HepG2 (cell line): ENCODE results near the gene ALDH3A2. TPM values are rescaled to one million over a fixed set of nuclear protein-coding genes. Genes with fewer than 3 reads are reported as not detected.
A peak's percentile ranks its signal among the peaks of the same experiment; 100 is the strongest.

Source experiments
- ATAC-seq: fragments of 200-7000 bp; cut with Tn5 transposase; 3 replicates; pipeline ENCODE4 v1.9.1; 2020; ENCODE audit warnings: mild to moderate bottlenecking, moderate library complexity
- BruUV-seq: library from RNA; stranded (reverse); fragments of 400-500 nt; replicated peaks from 2 replicates; lab custom pipeline; 2021; lab: Mats Ljungman, UMichigan
- CTCF ChIA-PET: fragments of 300-600 bp; formaldehyde crosslinking; extraction: SDS; loops from one replicate; lab custom pipeline; 2021; ENCODE audit warnings: low total read pairs, inconsistent platforms, low intra/inter-chr PET ratio; lab: Yijun Ruan, JAX
- POLR2A ChIA-PET: fragments of 350-600 bp; sonication (Branson Sonifier 250); formaldehyde crosslinking; loops from one replicate; lab custom pipeline; 2020; ENCODE audit warnings: antibody characterized with exemption, inconsistent platforms; lab: Yijun Ruan, JAX
- DNase-seq: peaks from one replicate; pipeline ENCODE4 v3.0.0-alpha.2; 2015; ENCODE audit warnings: low spot score
- FAIRE-seq: peaks from 3 replicates; lab custom pipeline; 2011; peaks lifted over from hg19 to GRCh38; lab: Jason Lieb, UNC
- H2AFZ ChIP-seq: one replicate; pipeline ENCODE4 v1.6.1; 2011; ENCODE audit warnings: low read length, inconsistent platforms
- H3K27ac ChIP-seq: fragments of 300-600 bp; 3 replicates; pipeline ENCODE4 v1.8.0; 2011; ENCODE audit warnings: mixed run types, mild to moderate bottlenecking, mixed read lengths, low read length, inconsistent platforms; ENCODE audit not compliant: insufficient read depth; ENCODE audit errors: extremely low read length
- H3K27me3 ChIP-seq, 2 experiments: fragments of 200-600 bp in 1 of 2; 2 replicates in 1 of 2; 3 replicates in 1 of 2; pipeline versions ENCODE4 v1.6.0 to v1.8.0; 2011; ENCODE audit warnings: low read length in 2 of 2, mild to moderate bottlenecking in 2 of 2, moderate library complexity in 2 of 2, inconsistent platforms in 1 of 2; ENCODE audit not compliant: insufficient read depth in 2 of 2, control insufficient read depth in 1 of 2
- H3K36me3 ChIP-seq, 2 experiments: fragments of 200-600 bp in 1 of 2; replicated peaks in 1 of 2; 2 replicates in 1 of 2; 3 replicates in 1 of 2; pipeline versions ENCODE4 v1.5.1 to v1.8.0; 2011; ENCODE audit warnings: low read length in 2 of 2, inconsistent platforms in 1 of 2; ENCODE audit not compliant: insufficient read depth in 2 of 2, control insufficient read depth in 1 of 2
- H3K4me1 ChIP-seq: 2 replicates; pipeline ENCODE4 v1.5.1; 2012; ENCODE audit warnings: low read length, inconsistent platforms; ENCODE audit not compliant: insufficient read depth
- H3K4me2 ChIP-seq: 2 replicates; pipeline ENCODE4 v1.6.0; 2011; ENCODE audit warnings: low read depth, low read length, inconsistent platforms
- H3K4me3 ChIP-seq, 3 experiments: fragments of 200-600 bp in 1 of 3; sonication (generic), shearing (Covaris generic) in 1 of 3; replicated peaks in 1 of 3; 2 replicates each; pipeline ENCODE4 v1.5.1; 2011 to 2016; ENCODE audit warnings: low read length in 3 of 3, inconsistent platforms in 2 of 3, low read depth in 2 of 3, mild to moderate bottlenecking in 2 of 3, control low read depth in 1 of 3, mixed read lengths in 1 of 3; ENCODE audit not compliant: insufficient read depth in 1 of 3
- H3K79me2 ChIP-seq: one replicate; pipeline ENCODE4 v1.6.1; 2011; ENCODE audit warnings: low read length, inconsistent platforms; ENCODE audit not compliant: insufficient read depth
- H3K9ac ChIP-seq: 2 replicates; pipeline ENCODE4 v1.6.0; 2011; ENCODE audit warnings: mild to moderate bottlenecking, low read depth, low read length, inconsistent platforms; ENCODE audit not compliant: insufficient read depth
- H3K9me3 ChIP-seq: 2 replicates; pipeline ENCODE4 v1.5.1; 2012; ENCODE audit warnings: mild to moderate bottlenecking, low read length
- H4K20me1 ChIP-seq: 2 replicates; pipeline ENCODE4 v1.6.0; 2011; ENCODE audit warnings: inconsistent platforms, mild to moderate bottlenecking, low read length, moderate library complexity; ENCODE audit not compliant: insufficient read depth
- ARNT2 ChIP-seq: sonication (generic); formaldehyde crosslinking; IDR thresholded peaks from 2 replicates; pipeline ENCODE4 v1.8.0; 2022; ENCODE audit warnings: mild to moderate bottlenecking, low read depth, missing genetic modification reagents, moderate library complexity
- DMAP1 ChIP-seq: IDR thresholded peaks from 2 replicates; pipeline ENCODE4 v1.6.1; 2016
- MED8 ChIP-seq: sonication (generic); formaldehyde crosslinking; IDR thresholded peaks from 2 replicates; pipeline ENCODE4 v1.8.1; 2023; ENCODE audit warnings: mild to moderate bottlenecking, missing genetic modification reagents; ENCODE audit not compliant: insufficient replicate concordance
- RARA ChIP-seq: IDR thresholded peaks from 2 replicates; pipeline ENCODE4 v1.6.1; 2016; ENCODE audit warnings: missing genetic modification reagents, missing compliant biosample characterization
- REST ChIP-seq, 2 experiments: IDR thresholded peaks; 2 replicates each; pipeline ENCODE4 v1.6.1; 2011 to 2012; ENCODE audit warnings: low read length in 2 of 2, borderline replicate concordance in 1 of 2, low read depth in 1 of 2, mild to moderate bottlenecking in 1 of 2, moderate library complexity in 1 of 2
- SAP130 ChIP-seq: IDR thresholded peaks from 2 replicates; pipeline ENCODE4 v1.6.1; 2016; ENCODE audit warnings: low read depth
- SCMH1 ChIP-seq: sonication (generic); formaldehyde crosslinking; IDR thresholded peaks from 2 replicates; pipeline ENCODE4 v1.9.0; 2021; ENCODE audit warnings: missing genetic modification reagents, mild to moderate bottlenecking, borderline replicate concordance
- STAG1 ChIP-seq: sonication (generic); formaldehyde crosslinking; IDR thresholded peaks from 2 replicates; pipeline ENCODE4 v1.4.0; 2020; ENCODE audit warnings: missing genetic modification reagents
- TCF7 ChIP-seq: sonication (generic); IDR thresholded peaks from 2 replicates; pipeline ENCODE4 v1.6.1; 2016; ENCODE audit warnings: antibody characterized with exemption, low read depth
- U2AF2 ChIP-seq: fragments of 200-400 bp; formaldehyde crosslinking; IDR thresholded peaks from 2 replicates; pipeline ENCODE4 v1.6.1; 2017; ENCODE audit warnings: low read depth, mild to moderate bottlenecking, low read length
- ZBTB33 ChIP-seq: sonication (generic); formaldehyde crosslinking; IDR thresholded peaks from 2 replicates; pipeline ENCODE4 v1.4.0; 2020; ENCODE audit warnings: missing genetic modification reagents
- ZBTB7A ChIP-seq: sonication (generic); formaldehyde crosslinking; IDR thresholded peaks from 2 replicates; pipeline ENCODE4 v1.8.0; 2022; ENCODE audit warnings: mild to moderate bottlenecking, missing genetic modification reagents
- ZMYM2 ChIP-seq: sonication (generic); formaldehyde crosslinking; IDR thresholded peaks from 2 replicates; pipeline ENCODE4 v1.8.0; 2022; ENCODE audit warnings: mild to moderate bottlenecking, missing genetic modification reagents
- ZNF12 ChIP-seq: sonication (generic); formaldehyde crosslinking; IDR thresholded peaks from 2 replicates; pipeline ENCODE4 v1.5.0; 2020; ENCODE audit warnings: missing genetic modification reagents
- ZNF256 ChIP-seq: sonication (generic); formaldehyde crosslinking; conservative IDR thresholded peaks from 2 replicates; pipeline ENCODE4 v1.4.0; 2020; ENCODE audit warnings: missing genetic modification reagents
- WGBS: methylation state at CpG from one replicate; pipeline ENCODE4 v1.1.6; 2017; ENCODE audit warnings: low lambda C conversion rate; 5-methylcytosine and 5-hydroxymethylcytosine counted together
- in situ Hi-C: cut with HindIII; loops from 2 replicates; pipeline ENCODE4 v1.10.0; 2017; ENCODE audit warnings: low pct_unique_long_range_greater_than_20kb; ENCODE audit not compliant: extremely low pct_ligation_motif_present
- intact Hi-C: fragments of 100-400 bp; cut with micrococcal nuclease; formaldehyde crosslinking; loops from one replicate; pipeline ENCODE4 v1.10.0; 2022; ENCODE audit not compliant: unreplicated experiment
- polyA plus RNA-seq, 8 experiments: library from polyadenylated mRNA; depleted of rRNA in 3 of 8; stranded (reverse) in 7 of 8; unstranded in 1 of 8; fragments of >200 nt; fragmentation: Illumina TruSeq in 4 of 8; extraction: Trizol in 4 of 8; gene quantifications; 2 replicates each; pipeline versions ENCODE4 v1.2.1 to v1.2.3, GENCODE V29; 2011 to 2016; ENCODE audit warnings: low read depth in 4 of 8, missing spikeins in 1 of 8, mixed read lengths in 1 of 8; ENCODE audit not compliant: insufficient read depth in 1 of 8
- total RNA-seq, 5 experiments: library from RNA; depleted of rRNA; stranded (reverse); fragments of >200 nt; fragmentation: Illumina TruSeq; extraction: Trizol; gene quantifications; 2 replicates each; pipeline ENCODE4 v1.2.3, GENCODE V29; 2016; ENCODE audit warnings: low read depth in 1 of 5
- TF ChIP-seq, protein P1 (sequence below): IDR thresholded peaks from 2 replicates; pipeline ENCODE4 v1.6.1; 2016; ENCODE audit warnings: low read depth
- TF ChIP-seq, protein P2 (sequence below): conservative IDR thresholded peaks from 2 replicates; pipeline ENCODE4 v1.6.1; 2018; ENCODE audit warnings: missing genetic modification reagents

Gene ALDH3A2
- total and polyA plus RNA-seq, 2 of the 13 experiments (the other 11 are each of a cell fraction or from before 2014, with no cell fraction given), result 80.8 to 180 TPM

GRCh38 chr17:19656851-19657581 is 8.5 kb downstream of the ALDH3A2 start:
- in situ Hi-C loops, result no loop called here
- Histone ChIP-seq H3K4me3 (no peak overlapping the region), H2AFZ (no peak overlapping the region), H3K36me3 (peaks cover 8 to 47% of the 10 kb centered on the region in 2 experiments), H3K4me2 (peak overlapping the region; percentile 61), H3K27ac (peak overlapping the region; percentile 91), H3K79me2 (peaks cover 60% of the 10 kb centered on the region), H4K20me1 (no peaks in the 10 kb centered on the region), H3K27me3 (no peaks in the 10 kb centered on the region), H3K9ac (peak overlapping the region; percentile 1; the same call in 1 of the 2 replicates), H3K9me3 (no peaks in the 10 kb centered on the region), H3K4me1 (peaks cover 88% of the 10 kb centered on the region)
- POLR2A ChIA-PET, result interaction anchor here (0.8 to 8.4 kb wide), 4 partner anchors 9 to 107 kb away, joined by 3 to 194 read pairs (median 10); partner anchors contain the start of gene ALDH3A2
- intact Hi-C loops, result no loop called here
- BruUV-seq, result no TSS peak
- DNase-seq, result peak; percentile 56
- peak; percentile 33 for ATAC-seq
- WGBS, result 46% methylated on average over 4 of the region's 4 CpGs
- CTCF ChIA-PET, result no interaction called here
- FAIRE-seq, result peak; percentile 52
- TF ChIP-seq RARA (CRISPR knock-in tag) (no peak), SCMH1 (no peak), MED8 (no peak), TCF7 (no peak), ARNT2 (CRISPR knock-in tag) (no peak), DMAP1 (CRISPR knock-in tag) (no peak), U2AF2 (no peak), ZBTB33 (CRISPR knock-in tag) (no peak), SAP130 (CRISPR knock-in tag) (peak; percentile 44; the same call in 1 of the 2 replicates), STAG1 (no peak), ZMYM2 (CRISPR knock-in tag) (no peak), ZNF256 (CRISPR knock-in tag) (no peak), ZNF12 (no peak), ZBTB7A (CRISPR knock-in tag) (no peak), REST (IDR thresholded peaks at IDR 0.05; ENCODE audit: borderline replicate concordance in 1 of 2, low read depth in 1 of 2, low read length in 2 of 2) (no peak)
- TF ChIP-seq, protein P1, sequence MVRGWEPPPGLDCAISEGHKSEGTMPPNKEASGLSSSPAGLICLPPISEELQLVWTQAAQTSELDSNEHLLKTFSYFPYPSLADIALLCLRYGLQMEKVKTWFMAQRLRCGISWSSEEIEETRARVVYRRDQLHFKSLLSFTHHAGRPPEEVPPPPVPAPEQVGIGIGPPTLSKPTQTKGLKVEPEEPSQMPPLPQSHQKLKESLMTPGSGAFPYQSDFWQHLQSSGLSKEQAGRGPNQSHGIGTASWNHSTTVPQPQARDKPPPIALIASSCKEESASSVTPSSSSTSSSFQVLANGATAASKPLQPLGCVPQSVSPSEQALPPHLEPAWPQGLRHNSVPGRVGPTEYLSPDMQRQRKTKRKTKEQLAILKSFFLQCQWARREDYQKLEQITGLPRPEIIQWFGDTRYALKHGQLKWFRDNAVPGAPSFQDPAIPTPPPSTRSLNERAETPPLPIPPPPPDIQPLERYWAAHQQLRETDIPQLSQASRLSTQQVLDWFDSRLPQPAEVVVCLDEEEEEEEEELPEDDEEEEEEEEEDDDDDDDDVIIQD (CRISPR knock-in tag), result no peak
- TF ChIP-seq, protein P2, sequence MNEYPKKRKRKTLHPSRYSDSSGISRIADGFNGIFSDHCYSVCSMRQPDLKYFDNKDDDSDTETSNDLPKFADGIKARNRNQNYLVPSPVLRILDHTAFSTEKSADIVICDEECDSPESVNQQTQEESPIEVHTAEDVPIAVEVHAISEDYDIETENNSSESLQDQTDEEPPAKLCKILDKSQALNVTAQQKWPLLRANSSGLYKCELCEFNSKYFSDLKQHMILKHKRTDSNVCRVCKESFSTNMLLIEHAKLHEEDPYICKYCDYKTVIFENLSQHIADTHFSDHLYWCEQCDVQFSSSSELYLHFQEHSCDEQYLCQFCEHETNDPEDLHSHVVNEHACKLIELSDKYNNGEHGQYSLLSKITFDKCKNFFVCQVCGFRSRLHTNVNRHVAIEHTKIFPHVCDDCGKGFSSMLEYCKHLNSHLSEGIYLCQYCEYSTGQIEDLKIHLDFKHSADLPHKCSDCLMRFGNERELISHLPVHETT (CRISPR knock-in tag), result no peak
